ENCODE measurements around the gene TSPOAP1.

- TF ChIP-seq CTCF (IDR thresholded peaks at IDR 0.05) = no peak
- TF ChIP-seq POLR2A (IDR thresholded peaks at IDR 0.05) = no peak
Observed at GRCh38 chr17:58333736-58334207, 5.2 kb upstream of the TSPOAP1 start.
